ENCODE results near the gene AQP6. TPM values are rescaled to one million over a fixed set of nuclear protein-coding genes. Genes with fewer than 3 reads are reported as not detected.

AQP6 gene
- total RNA-seq, 1 donor from 2014 or later, result 0.35 TPM

- H3K4me3 ChIP-seq, result no peak overlapping the region
- H3K9me3 ChIP-seq, result no peaks in the 10 kb centered on the region
- H3K27me3 ChIP-seq, result no peaks in the 10 kb centered on the region
- DNase-seq, result no peak
- no peaks in the 10 kb centered on the region for H3K36me3 ChIP-seq
- H3K27ac ChIP-seq, result no peak overlapping the region
- no peak for TF ChIP-seq CTCF (IDR thresholded peaks at IDR 0.05)
- no peak for ATAC-seq
- intact Hi-C loops (cut with DNase I), result no loop called here
- H3K4me1 ChIP-seq, result no peaks in the 10 kb centered on the region
Measured at GRCh38 chr12:49933796-49934195, 39.0 kb upstream of the AQP6 start.

DNA sequence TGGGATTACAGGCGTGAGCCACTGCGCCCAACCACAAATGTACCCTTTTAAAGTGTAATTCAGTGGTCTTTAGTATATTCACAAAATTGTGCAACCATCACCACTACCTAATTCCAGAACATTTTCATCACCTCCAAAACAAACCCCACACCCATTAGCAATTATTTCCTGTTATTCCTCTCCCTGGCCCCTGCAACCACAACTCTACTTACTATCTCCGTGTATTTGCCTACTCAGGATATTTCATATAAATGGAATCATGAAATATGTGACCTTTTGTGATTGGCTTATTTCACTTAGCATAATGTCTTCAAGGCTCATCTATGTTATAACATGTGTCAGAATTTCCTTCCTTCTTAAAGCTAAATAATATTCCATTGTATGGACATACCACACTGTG is 38.2 kb upstream of the AQP6 start:
- no peaks in the 10 kb centered on the region for H3K4me1 ChIP-seq
- H3K9me3 ChIP-seq, result no peaks in the 10 kb centered on the region
- H3K4me3 ChIP-seq, result no peak overlapping the region
- TF ChIP-seq CTCF (IDR thresholded peaks at IDR 0.05), result no peak
- no peak for ATAC-seq
- no peak overlapping the region for H3K27ac ChIP-seq
- intact Hi-C loops (cut with DNase I), result no loop called here
- H3K27me3 ChIP-seq, result no peaks in the 10 kb centered on the region
- no peaks in the 10 kb centered on the region for H3K36me3 ChIP-seq
- DNase-seq, result no peak

DNA sequence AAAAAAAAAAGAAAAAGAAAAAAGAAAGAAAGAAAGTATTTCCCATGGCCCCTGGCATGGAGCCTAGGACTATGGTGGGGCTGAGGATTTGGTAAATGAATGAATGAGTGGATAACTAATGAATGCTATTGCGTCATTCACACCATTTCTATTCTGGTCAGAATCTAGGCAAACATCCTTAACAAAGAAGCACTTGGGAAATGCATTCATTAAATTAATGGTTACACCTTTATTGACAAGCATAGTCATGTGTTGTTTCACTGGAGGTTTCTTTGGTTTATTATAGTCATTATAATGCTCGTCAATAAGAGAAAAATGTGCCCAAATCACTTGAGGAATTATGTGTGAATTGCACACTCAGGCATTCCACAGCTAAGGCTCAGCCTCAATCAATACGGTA is 35.8 kb upstream of the AQP6 start:
- Histone ChIP-seq H3K4me3 (no peak overlapping the region), H3K36me3 (no peaks in the 10 kb centered on the region), H3K4me1 (no peaks in the 10 kb centered on the region), H3K27me3 (no peaks in the 10 kb centered on the region), H3K27ac (no peak overlapping the region), H3K9me3 (no peaks in the 10 kb centered on the region)
- ATAC-seq (no peak), DNase-seq (no peak)
- no peak for TF ChIP-seq CTCF (IDR thresholded peaks at IDR 0.05)
- intact Hi-C loops (cut with DNase I), result no loop called here

DNA sequence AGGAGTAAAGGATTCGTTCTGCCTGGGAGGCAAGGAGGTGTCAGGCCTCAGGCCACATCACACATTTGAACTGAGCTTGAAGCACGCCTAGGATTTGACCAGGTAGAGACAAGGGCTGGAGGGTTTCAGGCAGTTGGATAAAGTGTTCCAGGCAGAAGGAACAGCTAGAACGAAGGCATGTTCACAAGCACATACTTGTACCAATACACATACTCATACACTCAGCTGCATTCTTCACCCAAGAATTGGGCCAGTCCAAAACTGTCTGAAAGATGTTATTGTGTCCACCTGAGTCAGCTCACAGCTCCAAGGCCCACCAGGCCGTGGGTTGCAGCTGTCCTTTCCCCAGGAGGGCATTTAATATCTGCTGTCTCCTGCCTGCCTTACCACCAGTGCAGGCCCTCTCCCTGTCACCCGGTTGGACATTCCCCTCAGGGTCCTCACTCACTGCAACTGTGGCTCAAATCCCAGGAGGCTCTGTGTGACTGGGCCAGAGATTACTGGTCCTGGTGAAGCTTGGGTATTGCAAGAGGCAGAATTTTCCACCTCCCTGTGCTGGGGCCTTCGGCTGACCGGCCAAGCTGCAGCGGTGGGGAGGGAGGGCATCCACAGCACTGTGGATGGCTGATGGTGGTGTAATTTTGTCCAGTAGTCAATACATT is 35.0 kb upstream of the AQP6 start:
- H3K4me1 ChIP-seq, result no peaks in the 10 kb centered on the region
- no peak overlapping the region for H3K27ac ChIP-seq
- no peaks in the 10 kb centered on the region for H3K36me3 ChIP-seq
- DNase-seq, result peak; percentile 31
- TF ChIP-seq CTCF (IDR thresholded peaks at IDR 0.05), result no peak
- peak; percentile 73 for ATAC-seq
- H3K9me3 ChIP-seq, result no peaks in the 10 kb centered on the region
- intact Hi-C loops (cut with DNase I), result no loop called here
- H3K4me3 ChIP-seq, result no peak overlapping the region
- H3K27me3 ChIP-seq, result no peaks in the 10 kb centered on the region

GRCh38 chr12:49939307-49939706 is 33.4 kb upstream of the AQP6 start:
- Histone ChIP-seq H3K4me1 (no peaks in the 10 kb centered on the region), H3K4me3 (no peak overlapping the region), H3K9me3 (no peaks in the 10 kb centered on the region), H3K27ac (no peak overlapping the region), H3K36me3 (no peaks in the 10 kb centered on the region), H3K27me3 (no peaks in the 10 kb centered on the region)
- DNase-seq, result no peak
- peak; percentile 7 for ATAC-seq
- TF ChIP-seq CTCF (IDR thresholded peaks at IDR 0.05), result no peak
- intact Hi-C loops (cut with DNase I), result no loop called here

DNA sequence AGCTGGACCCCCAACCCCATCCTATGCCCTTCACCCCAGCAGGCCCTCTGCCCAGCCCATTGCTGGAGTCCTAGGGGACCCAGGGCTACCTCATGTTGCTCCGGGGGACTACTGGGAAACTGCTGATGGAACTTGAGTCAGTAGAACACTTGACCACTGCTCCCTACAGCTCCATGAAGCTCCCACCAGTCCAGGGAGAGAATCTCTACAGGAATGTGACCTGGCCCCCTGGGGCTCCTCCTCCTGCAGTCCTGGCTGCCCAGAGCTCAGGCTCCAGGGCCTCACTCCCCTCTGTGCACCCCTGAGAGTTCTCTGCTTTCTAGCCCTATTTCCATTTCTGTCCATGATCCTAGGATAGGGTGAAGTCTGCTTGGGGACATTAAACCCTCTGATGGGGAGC is 33.0 kb upstream of the AQP6 start:
- no peak for ATAC-seq
- TF ChIP-seq CTCF (IDR thresholded peaks at IDR 0.05), result no peak
- peak; percentile 25 for DNase-seq
- H3K27ac ChIP-seq, result no peak overlapping the region
- H3K4me1 ChIP-seq, result no peaks in the 10 kb centered on the region
- no peaks in the 10 kb centered on the region for H3K27me3 ChIP-seq
- no peak overlapping the region for H3K4me3 ChIP-seq
- H3K9me3 ChIP-seq, result no peaks in the 10 kb centered on the region
- no peaks in the 10 kb centered on the region for H3K36me3 ChIP-seq
- intact Hi-C loops (cut with DNase I), result no loop called here

All from upper lobe of right lung (tissue), 1 donor.